Activated T-cell treated with anti-CD3 and anti-CD28 coated beads, Interleukin-2, amount 50 U/mL, for 1 hour (primary cell): ENCODE measurements around the gene SLC27A5.
A peak's percentile ranks its signal among the peaks of the same experiment; 100 is the strongest.
"Not testable (repeated sequence)": the region's sequence is repeated elsewhere in the genome, so short reads cannot be mapped to it uniquely, and the experiment has no call there.

Experiments used
- DNase-seq: peaks from one replicate; pipeline ENCODE4 v3.0.0-alpha.2; 2020

SLC27A5 gene

GRCh38 chr19:58492265-58492664, 19.5 kb downstream of the SLC27A5 start:
- DNase-seq: no peak

- DNase-seq: no peak
Observed at GRCh38 chr19:58491393-58491792, 20.4 kb downstream of the SLC27A5 start.

DNA sequence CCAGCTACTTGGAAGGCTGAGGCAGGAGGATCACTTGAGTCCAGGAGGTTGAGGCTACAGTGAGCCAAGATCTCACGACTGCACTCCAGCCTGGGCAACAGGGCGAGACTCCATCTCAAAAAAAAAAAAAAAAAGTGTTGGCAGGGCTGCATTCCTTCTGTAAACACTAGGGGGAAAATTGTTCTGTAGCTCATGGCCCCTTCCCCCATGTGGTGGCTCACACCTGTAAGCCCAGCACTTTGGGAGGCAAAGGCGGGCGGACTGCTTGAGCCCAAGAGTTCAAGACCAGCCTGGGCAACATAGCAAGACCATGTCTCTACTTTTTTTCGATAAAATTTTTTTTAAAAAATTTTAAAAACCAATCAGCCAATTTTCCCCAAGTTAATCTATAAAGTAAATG, 27.4 kb downstream of the SLC27A5 start:
- DNase-seq: not testable (repeated sequence)

DNA sequence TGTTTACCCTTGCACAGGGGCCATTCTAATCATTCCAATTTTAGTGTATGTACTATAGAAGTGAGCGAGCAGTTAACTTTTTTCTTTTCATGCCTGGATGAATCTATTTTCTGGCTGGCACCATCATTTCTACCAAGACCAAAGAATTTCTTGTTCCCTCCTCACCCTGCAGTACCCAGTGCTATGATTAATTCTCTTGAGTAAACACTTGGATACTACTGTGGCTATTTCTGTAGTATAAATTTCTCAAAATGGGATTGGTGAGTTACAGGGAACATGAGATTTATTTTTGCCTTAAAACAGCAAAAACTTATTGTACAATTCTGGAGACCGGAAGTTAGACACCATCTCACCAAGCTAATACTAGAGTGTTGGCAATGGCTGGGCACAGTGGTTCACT, 28.0 kb downstream of the SLC27A5 start:
- no peak for DNase-seq

GRCh38 chr19:58482372-58482771, 29.4 kb downstream of the SLC27A5 start:
- DNase-seq: no peak

DNA sequence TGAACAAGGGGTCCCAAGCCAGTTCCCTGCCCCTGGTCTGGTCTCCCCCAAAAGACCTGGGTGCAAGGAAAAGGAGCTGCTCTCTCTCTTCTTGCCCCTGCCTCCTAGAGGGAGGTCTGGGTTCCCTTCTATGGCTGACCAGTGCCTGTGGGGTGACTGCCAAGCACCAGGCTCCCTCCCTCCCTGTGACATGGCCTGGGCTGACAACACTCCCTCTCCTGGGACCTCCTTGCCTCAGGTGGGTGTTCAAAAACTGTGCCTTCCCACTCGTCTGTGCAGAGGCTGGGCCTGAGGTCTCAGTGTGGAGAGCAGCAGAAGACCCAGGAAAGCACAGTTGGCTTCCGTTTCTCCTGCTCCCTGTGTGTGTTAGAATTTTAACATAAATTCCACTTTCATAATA, 31.0 kb downstream of the SLC27A5 start:
- no peak for DNase-seq

DNA sequence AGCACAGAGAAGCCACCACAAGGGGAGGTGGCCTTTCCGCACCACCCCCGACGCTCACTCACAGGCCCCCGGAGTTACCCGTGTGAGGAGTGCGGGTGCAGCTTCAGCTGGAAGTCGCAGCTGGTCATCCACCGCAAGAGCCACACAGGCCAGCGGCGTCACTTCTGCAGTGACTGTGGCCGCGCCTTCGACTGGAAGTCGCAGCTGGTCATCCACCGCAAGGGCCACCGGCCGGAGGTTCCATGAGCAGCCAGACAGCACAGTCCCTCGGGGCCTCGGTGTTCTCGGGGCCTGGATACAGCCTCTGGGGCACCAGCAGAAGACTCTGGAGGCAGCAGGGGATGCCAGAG, 31.3 kb downstream of the SLC27A5 start:
- DNase-seq: no peak

GRCh38 chr19:58479736-58480480, 31.9 kb downstream of the SLC27A5 start:
- DNase-seq: no peak

DNA sequence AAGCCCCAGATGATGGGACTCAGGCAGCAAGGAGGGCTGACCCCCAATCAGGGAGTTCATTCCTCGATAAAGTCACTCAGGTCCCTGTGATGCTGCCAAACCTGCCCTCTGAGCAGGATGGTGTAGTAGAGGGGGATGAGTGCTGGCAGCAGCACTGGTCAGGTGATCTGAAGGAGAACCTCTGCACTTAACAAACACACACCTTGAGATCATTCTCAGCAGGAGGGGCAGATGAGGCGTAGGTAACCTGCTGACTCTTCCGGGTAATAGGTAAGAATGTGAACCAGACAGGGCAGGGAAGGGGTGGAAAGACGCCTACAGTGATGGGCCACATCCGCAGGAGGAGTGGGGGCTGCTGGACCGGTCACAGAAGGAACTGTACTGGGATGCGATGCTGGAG, 32.5 kb downstream of the SLC27A5 start:
- DNase-seq: no peak

DNA sequence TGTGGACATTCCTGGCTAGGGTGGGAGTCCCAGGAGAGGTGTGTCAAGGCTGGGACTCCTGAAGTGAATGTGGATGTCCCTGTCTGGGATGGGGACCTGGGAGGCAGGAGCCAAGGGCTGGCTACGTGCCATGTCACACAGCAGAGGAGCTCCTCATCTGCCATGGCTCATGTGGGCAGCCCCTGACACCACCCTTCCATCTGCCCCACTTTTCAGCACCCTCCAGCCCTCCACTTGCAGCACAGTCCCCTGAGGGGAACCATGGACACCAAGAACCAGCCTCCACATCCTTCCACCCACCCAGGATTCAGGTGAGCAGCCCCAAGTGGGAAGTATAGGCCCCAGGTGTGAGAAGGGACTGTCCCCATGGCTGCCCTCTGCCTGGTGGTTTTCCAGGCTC, 33.9 kb downstream of the SLC27A5 start:
- no peak for DNase-seq

DNA sequence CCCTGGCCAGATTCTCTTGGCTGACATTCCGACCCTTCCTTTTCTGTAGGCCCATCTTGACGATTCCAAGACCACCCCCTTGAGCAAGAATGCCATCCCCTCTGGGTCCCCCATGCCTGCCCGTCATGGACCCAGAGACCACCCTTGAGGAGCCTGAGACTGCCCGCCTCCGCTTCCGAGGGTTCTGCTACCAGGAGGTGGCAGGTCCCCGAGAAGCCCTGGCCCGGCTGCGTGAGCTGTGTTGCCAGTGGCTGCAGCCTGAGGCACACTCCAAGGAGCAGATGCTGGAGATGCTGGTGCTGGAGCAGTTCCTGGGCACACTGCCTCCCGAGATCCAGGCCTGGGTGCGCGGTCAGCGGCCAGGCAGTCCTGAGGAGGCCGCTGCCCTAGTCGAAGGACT, 34.7 kb downstream of the SLC27A5 start:
- no peak for DNase-seq

DNA sequence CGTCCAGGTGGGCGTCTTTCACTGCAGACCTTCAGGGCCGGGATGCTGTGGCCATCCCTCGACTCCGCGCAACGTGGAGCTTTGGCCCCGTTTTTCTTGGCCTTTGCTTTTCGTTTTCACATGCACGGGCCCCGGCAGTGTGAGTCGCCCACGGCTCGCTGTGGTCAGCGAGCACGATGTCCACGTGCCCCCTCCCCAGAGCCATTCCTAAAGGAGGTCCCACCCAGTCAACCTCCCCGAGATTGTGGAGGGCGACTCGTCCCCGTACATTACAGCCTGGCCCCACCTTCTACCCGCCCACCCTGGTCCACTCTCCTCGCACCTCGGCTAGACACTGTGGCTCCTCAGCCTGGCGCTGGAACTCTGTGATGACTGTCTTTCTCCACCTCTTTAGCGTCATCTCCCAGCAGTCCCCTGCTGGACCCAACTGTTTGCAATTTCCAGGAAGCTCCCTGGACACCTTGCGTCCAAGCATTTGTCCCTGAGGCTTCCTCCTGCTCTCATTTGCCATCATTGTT, 35.2 kb downstream of the SLC27A5 start:
- DNase-seq: no peak

GRCh38 chr19:58475714-58476497, 35.9 kb downstream of the SLC27A5 start, which contains the start of gene ZNF446:
Gene ZNF446 (plus strand): TSS chr19:58476352. CDS start chr19:58477219, 867 bp downstream.
- DNase-seq: peak; percentile 94

DNA sequence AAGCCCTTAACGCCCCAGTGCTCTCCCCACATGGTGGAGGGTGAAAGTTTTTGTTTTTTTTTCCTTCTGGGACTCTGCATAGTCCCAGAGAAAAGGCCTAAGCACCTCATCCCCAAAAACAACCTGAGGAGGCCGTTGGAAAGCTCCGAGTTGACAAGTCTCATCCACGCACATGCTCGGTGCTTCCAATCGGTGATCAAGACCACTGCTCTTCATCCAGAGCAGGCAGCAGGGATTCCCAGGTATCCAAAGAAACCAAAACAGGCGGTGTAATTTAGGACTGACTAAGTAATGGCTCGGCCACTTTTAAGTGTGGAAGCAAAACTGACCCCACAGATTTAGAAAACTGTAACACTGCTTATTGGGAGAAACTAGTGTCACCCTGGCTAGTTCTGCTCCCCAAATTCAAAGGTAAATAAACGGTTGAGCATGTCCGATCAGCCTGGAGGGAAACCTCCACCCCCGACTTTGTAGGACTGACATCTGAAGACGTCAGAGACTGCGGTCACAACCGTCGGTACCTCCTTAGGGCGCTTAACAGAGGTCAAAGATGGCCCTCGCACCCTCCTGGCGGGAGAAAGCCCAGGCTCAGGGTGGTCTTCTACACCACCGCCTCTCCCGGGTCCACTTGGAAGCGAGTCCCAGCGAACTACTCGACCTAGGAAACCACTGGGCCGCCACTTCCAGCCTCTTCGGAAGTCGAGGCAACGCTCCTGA, 36.6 kb downstream of the SLC27A5 start:
- no peak for DNase-seq

GRCh38 chr19:58474291-58474996, 37.3 kb downstream of the SLC27A5 start:
- DNase-seq: no peak

DNA sequence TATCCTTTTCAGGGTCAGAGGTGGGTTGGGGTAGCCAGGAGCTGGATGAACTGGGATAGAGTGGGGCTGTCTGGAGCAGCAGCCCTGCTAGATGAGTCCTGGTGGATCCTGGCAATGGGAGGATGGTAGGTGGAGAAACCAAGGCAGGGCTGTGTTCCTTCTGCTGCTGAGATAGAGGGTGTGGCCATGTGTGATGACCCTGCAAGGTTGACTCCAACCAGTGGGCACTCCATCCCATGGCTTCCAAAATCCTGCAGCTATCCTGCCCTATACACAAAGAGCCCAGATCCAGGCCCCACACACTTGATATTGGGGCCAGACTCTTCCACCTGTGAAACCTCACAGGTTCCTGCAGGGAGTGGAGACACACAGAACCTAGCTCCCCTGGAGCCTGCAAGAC, 38.0 kb downstream of the SLC27A5 start:
- no peak for DNase-seq

- no peak for DNase-seq
Observed at GRCh38 chr19:58471736-58472135, 40.1 kb downstream of the SLC27A5 start.

DNA sequence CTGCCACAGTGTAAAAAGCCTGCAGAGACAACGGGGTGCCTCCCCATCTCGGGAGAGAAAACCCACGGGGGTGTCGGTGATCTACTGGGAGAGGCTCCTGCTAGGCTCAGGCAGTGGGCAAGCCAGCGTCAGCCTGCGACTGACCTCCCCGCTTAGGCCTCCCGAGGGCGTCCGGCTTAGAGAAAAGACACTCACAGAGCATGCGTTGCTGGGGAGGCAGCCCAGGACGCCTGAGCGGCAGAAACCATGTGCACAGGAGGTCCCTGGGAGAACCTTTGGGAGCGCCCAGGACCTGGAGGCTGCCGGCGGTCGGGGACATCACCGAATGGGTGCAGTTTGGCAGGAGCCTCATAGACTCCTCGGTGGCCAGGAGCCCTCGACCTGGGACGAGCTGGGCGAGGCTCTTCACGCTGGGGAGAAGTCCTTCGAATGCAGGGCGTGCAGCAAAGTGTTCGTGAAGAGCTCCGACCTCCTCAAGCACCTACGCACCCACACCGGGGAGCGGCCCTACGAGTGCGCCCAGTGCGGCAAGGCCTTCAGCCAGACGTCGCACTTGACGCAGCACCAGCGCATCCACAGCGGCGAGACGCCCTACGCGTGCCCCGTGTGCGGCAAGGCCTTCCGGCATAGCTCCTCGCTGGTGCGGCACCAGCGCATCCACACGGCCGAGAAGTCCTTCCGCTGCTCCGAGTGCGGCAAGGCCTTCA, 40.8 kb downstream of the SLC27A5 start:
- not testable (repeated sequence) for DNase-seq

- DNase-seq: no peak
Observed at GRCh38 chr19:58469241-58470013, 42.4 kb downstream of the SLC27A5 start.

- DNase-seq: no peak
Observed at GRCh38 chr19:58468216-58468839, 43.5 kb downstream of the SLC27A5 start.
